Measurements from ENCODE around the gene HOXD9.

DNA sequence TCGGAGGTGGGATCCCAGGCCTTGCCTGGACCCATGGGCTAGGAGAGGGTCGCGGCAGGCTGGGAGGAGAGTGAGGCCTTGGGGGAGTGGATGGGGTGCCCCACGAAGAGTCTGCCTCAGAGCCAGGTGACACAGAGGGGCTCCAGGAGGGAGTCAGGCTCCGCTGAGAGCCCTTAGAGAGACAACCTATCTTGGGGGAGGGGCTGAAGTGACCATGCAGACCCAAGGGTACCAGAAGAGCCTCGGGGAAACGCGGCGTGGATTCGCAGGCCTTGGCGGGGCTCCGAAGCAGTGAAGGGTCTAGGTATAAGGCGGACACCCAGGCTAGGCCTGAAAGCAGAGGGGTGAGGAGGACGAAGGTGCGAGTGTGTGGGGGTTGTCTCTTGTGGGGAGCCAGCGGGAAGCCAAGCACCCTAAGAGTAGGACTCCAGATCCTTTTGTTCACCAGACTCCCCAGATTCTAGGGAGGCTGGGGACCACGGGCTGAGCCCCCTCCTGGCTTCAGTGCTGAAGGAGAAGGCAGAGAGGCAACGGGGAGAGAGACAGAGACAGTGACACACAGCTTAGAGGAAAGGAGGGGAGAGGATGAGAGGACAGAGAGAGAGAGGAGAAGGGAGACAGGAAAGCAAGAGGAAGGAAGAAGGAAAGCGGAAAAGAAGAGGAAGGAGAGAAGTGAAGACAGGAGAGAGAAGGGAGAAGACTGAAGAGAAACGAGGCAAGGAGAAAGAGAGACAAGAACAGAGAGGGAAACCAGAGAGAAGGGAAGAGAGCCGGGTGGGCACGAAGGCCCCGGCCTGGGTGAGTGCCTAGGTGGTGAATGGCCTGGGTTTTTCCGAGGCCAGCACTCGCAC is 16.6 kb upstream of the HOXD9 start:
- TF ChIP-seq, protein P1, sequence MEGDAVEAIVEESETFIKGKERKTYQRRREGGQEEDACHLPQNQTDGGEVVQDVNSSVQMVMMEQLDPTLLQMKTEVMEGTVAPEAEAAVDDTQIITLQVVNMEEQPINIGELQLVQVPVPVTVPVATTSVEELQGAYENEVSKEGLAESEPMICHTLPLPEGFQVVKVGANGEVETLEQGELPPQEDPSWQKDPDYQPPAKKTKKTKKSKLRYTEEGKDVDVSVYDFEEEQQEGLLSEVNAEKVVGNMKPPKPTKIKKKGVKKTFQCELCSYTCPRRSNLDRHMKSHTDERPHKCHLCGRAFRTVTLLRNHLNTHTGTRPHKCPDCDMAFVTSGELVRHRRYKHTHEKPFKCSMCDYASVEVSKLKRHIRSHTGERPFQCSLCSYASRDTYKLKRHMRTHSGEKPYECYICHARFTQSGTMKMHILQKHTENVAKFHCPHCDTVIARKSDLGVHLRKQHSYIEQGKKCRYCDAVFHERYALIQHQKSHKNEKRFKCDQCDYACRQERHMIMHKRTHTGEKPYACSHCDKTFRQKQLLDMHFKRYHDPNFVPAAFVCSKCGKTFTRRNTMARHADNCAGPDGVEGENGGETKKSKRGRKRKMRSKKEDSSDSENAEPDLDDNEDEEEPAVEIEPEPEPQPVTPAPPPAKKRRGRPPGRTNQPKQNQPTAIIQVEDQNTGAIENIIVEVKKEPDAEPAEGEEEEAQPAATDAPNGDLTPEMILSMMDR (IDR thresholded peaks at IDR 0.05; ENCODE audit: insufficient read depth, low read length), result no peak
- no peak for TF ChIP-seq GABPA (IDR thresholded peaks at IDR 0.05; ENCODE audit: low read depth)

Data from HL-60 (cell line).